A549 (cell line): ENCODE measurements around the gene TBL1Y. TPM values are rescaled to one million over a fixed set of nuclear protein-coding genes. Genes with fewer than 3 reads are reported as not detected.

Source experiments
- ATAC-seq, 2 experiments: fragments of 200-7000 bp in 1 of 2; fragments of >200 bp in 1 of 2; cut with Nextera tagmentation in 1 of 2; cut with Tn5 transposase in 1 of 2; 3 replicates each; pipeline versions ENCODE4 v1.8.0 to v1.9.1; 2018 to 2020; ENCODE audit warnings: mild to moderate bottlenecking in 1 of 2, moderate library complexity in 1 of 2
- CTCF ChIA-PET: fragments of 300-600 bp; sonication (Branson Sonifier 250); formaldehyde crosslinking; extraction: SDS; loops from one replicate; lab custom pipeline; 2021; ENCODE audit warnings: antibody characterized with exemption, inconsistent platforms; lab: Yijun Ruan, JAX
- POLR2A ChIA-PET: fragments of 350-600 bp; formaldehyde crosslinking; extraction: SDS; loops from one replicate; lab custom pipeline; 2021; ENCODE audit warnings: antibody characterized with exemption, inconsistent platforms; lab: Yijun Ruan, JAX
- DNase-seq, 2 experiments: peaks; one replicate each; pipeline versions ENCODE4 v3.0.0 to v3.0.0-alpha.2; 2011 to 2016; ENCODE audit warnings: low read depth in 1 of 2, low spot score in 1 of 2
- FAIRE-seq: peaks from 2 replicates; lab custom pipeline; 2011; peaks lifted over from hg19 to GRCh38; lab: Jason Lieb, UNC
- H3K27ac ChIP-seq, 2 experiments: fragments of >200 bp; sonication (Bioruptor Twin); formaldehyde crosslinking; 3 replicates each; pipeline ENCODE4 v1.5.1; 2016 to 2017
- H3K4me1 ChIP-seq: fragments of >200 bp; sonication (Bioruptor Twin); formaldehyde crosslinking; 3 replicates; pipeline ENCODE4 v1.6.1; 2016
- H3K4me2 ChIP-seq: fragments of >200 bp; sonication (Bioruptor Twin); formaldehyde crosslinking; 3 replicates; pipeline ENCODE4 v1.6.1; 2016
- H3K4me3 ChIP-seq: fragments of >200 bp; sonication (Bioruptor Twin); formaldehyde crosslinking; 3 replicates; pipeline ENCODE4 v1.5.1; 2016
- H3K9me3 ChIP-seq: fragments of >200 bp; sonication (Bioruptor Twin); formaldehyde crosslinking; 3 replicates; pipeline ENCODE4 v1.6.1; 2016
- BHLHE40 ChIP-seq: IDR thresholded peaks from 2 replicates; pipeline ENCODE4 v1.6.1; 2012; ENCODE audit warnings: low read depth, low read length, inconsistent platforms
- CEBPB ChIP-seq, 2 experiments: fragments of >200 bp in 1 of 2; sonication (Bioruptor Twin) in 1 of 2; formaldehyde crosslinking in 1 of 2; IDR thresholded peaks; 2 replicates each; pipeline ENCODE4 v1.6.1; 2012 to 2016
- CHD2 ChIP-seq: fragments of 150-350 bp; IDR thresholded peaks from 2 replicates; pipeline ENCODE4 v1.6.1; 2014; ENCODE audit warnings: low read length; ENCODE audit not compliant: partially characterized antibody
- ELK1 ChIP-seq: fragments of 150-350 bp; IDR thresholded peaks from 2 replicates; pipeline ENCODE4 v1.6.1; 2014; ENCODE audit warnings: low read depth, mild to moderate bottlenecking, low read length
- FOSL2 ChIP-seq, 2 experiments: fragments of 450-650 bp in 1 of 2; fragments of >200 bp in 1 of 2; sonication (Bioruptor Twin) in 1 of 2; formaldehyde crosslinking; IDR thresholded peaks; 2 replicates each; pipeline versions ENCODE4 v1.5.0 to v1.6.1; 2016 to 2020; ENCODE audit warnings: mild to moderate bottlenecking in 1 of 2, moderate library complexity in 1 of 2
- FOXS1 ChIP-seq: fragments of 250-450 bp; sonication (Bioruptor Pico); IDR thresholded peaks from 2 replicates; pipeline ENCODE4 v1.5.0; 2020; ENCODE audit warnings: mild to moderate bottlenecking, moderate library complexity
- HOXA7 ChIP-seq: fragments of 250-450 bp; sonication (Bioruptor Pico); IDR thresholded peaks from 2 replicates; pipeline ENCODE4 v1.5.0; 2020; ENCODE audit warnings: mild to moderate bottlenecking, moderate library complexity
- HOXB13 ChIP-seq: fragments of 250-450 bp; sonication (Bioruptor Pico); IDR thresholded peaks from 2 replicates; pipeline ENCODE4 v1.5.0; 2020; ENCODE audit warnings: low read depth, mild to moderate bottlenecking, moderate library complexity
- JUNB ChIP-seq: fragments of >200 bp; sonication (Bioruptor Twin); formaldehyde crosslinking; IDR thresholded peaks from 2 replicates; pipeline ENCODE4 v1.6.1; 2016
- KDM5A ChIP-seq: fragments of 200-600 bp; sonication (generic); IDR thresholded peaks from 2 replicates; pipeline ENCODE4 v1.6.1; 2016; ENCODE audit warnings: antibody characterized with exemption, mild to moderate bottlenecking
- MYC ChIP-seq: IDR thresholded peaks from 2 replicates; pipeline ENCODE4 v1.6.1; 2012; ENCODE audit warnings: mild to moderate bottlenecking, inconsistent platforms, low read length, improper control_type of control experiment, borderline replicate concordance
- NFE2L2 ChIP-seq: fragments of 150-350 bp; conservative IDR thresholded peaks from 2 replicates; pipeline ENCODE4 v1.6.1; 2014; ENCODE audit warnings: low read length
- PBX3 ChIP-seq: IDR thresholded peaks from 2 replicates; pipeline ENCODE4 v1.6.1; 2012
- RFX5 ChIP-seq: fragments of 450-650 bp; IDR thresholded peaks from 2 replicates; pipeline ENCODE4 v1.7.1; 2014; ENCODE audit warnings: antibody characterized with exemption, mild to moderate bottlenecking, moderate library complexity
- RNF2 ChIP-seq: fragments of 200-600 bp; sonication (generic); IDR thresholded peaks from 2 replicates; pipeline ENCODE4 v1.6.1; 2016; ENCODE audit warnings: low read depth, mild to moderate bottlenecking, antibody characterized with exemption, moderate library complexity, borderline replicate concordance
- SREBF2 ChIP-seq: fragments of 450-650 bp; IDR thresholded peaks from 2 replicates; pipeline ENCODE4 v1.6.1; 2014; ENCODE audit warnings: mild to moderate bottlenecking, moderate library complexity
- TP53 ChIP-seq: fragments of 250-450 bp; sonication (Bioruptor Pico); IDR thresholded peaks from 2 replicates; pipeline ENCODE4 v1.5.0; 2021; ENCODE audit warnings: mild to moderate bottlenecking, moderate library complexity
- USF2 ChIP-seq: fragments of 450-650 bp; IDR thresholded peaks from 2 replicates; pipeline ENCODE4 v1.6.1; 2014; ENCODE audit warnings: antibody characterized with exemption
- ZC3H11A ChIP-seq: fragments of 450-650 bp; IDR thresholded peaks from 2 replicates; pipeline ENCODE4 v1.6.1; 2014; ENCODE audit warnings: antibody characterized with exemption, mild to moderate bottlenecking
- ZFP36 ChIP-seq: fragments of 450-650 bp; IDR thresholded peaks from 2 replicates; pipeline ENCODE4 v1.6.1; 2014; ENCODE audit warnings: borderline replicate concordance; ENCODE audit not compliant: partially characterized antibody
- WGBS: methylation state at CpG from one replicate; pipeline ENCODE4 v1.1.6; 2017; ENCODE audit errors: missing lambda C conversion rate; 5-methylcytosine and 5-hydroxymethylcytosine counted together
- polyA minus RNA-seq: library from RNA; depleted of rRNA, polyadenylated mRNA; stranded (reverse); fragments of >200 nt; gene quantifications from 2 replicates; pipeline ENCODE4 v1.2.3, GENCODE V29; 2011; rRNA and poly(A)+ RNA removed
- polyA plus RNA-seq, 4 experiments: library from polyadenylated mRNA; depleted of rRNA in 3 of 4; stranded (reverse); fragments of >200 nt; fragmentation: RNase III in 1 of 4; extraction: RNeasy Plus Mini Kit Qiagen cat#74134 plus additional on column Dnase treatment in 1 of 4; gene quantifications; 2 replicates in 3 of 4; 3 replicates in 1 of 4; pipeline ENCODE4 v1.2.3, GENCODE V29; 2011 to 2017
- TF ChIP-seq, protein P1 (sequence below): fragments of >200 bp; sonication (Bioruptor Twin); formaldehyde crosslinking; IDR thresholded peaks from 2 replicates; pipeline ENCODE4 v1.6.1; 2016
- TF ChIP-seq, protein P2 (sequence below): fragments of >200 bp; sonication (Bioruptor Twin); formaldehyde crosslinking; IDR thresholded peaks from 3 replicates; pipeline ENCODE4 v1.6.1; 2016
- TF ChIP-seq, protein P3 (sequence below): IDR thresholded peaks from 2 replicates; pipeline ENCODE4 v1.6.1; 2012

The TBL1Y gene
- not detected in 2 replicates for polyA plus RNA-seq (2011; rRNA removed)
- polyA plus RNA-seq (2012; cell fraction: cytosol; rRNA removed): not detected in 2 replicates
- not detected in 2 replicates for polyA plus RNA-seq (2012; cell fraction: nucleus; rRNA removed)
- polyA plus RNA-seq (2017; fragmentation: RNase III; extraction: RNeasy Plus Mini Kit Qiagen cat#74134 plus additional on column Dnase treatment): not detected in 3 replicates
- polyA minus RNA-seq: not detected in 2 replicates

GRCh38 chrY:6910372-6911252 lies at the start of gene TBL1Y:
Gene TBL1Y (plus strand): TSS chrY:6910697. CDS start chrY:7025085, 114,388 bp downstream.
- Histone ChIP-seq H3K4me3 (peak within 1 kb of the TSS; percentile 29; the same call in 2 of the 3 replicates), H3K9me3 (no peaks in the 10 kb centered on the region), H3K4me1 (no peaks in the 10 kb centered on the region), H3K4me2 (peak within 1 kb of the TSS; percentile 56), H3K27ac (no peak within 1 kb of the TSS)
- FAIRE-seq (no peak), DNase-seq (no peak), ATAC-seq (peak; percentile 50 to 77; a peak in 5 of 6 replicates)
- CTCF ChIA-PET: no interaction called here
- WGBS: 0% methylated on average over 2 of the region's 91 CpGs
- TF ChIP-seq USF2 (no peak), HOXB13 (CRISPR knock-in tag) (no peak), ELK1 (no peak), HOXA7 (CRISPR knock-in tag) (no peak), FOXS1 (CRISPR knock-in tag) (no peak), BHLHE40 (no peak), CEBPB (IDR thresholded peaks at IDR 0.05) (no peak), ZFP36 (no peak), FOSL2 (IDR thresholded peaks at IDR 0.05) (no peak), FOSL2 (CRISPR knock-in tag; IDR thresholded peaks at IDR 0.05) (no peak), TP53 (CRISPR knock-in tag) (no peak), NFE2L2 (no peak)
- TF ChIP-seq, protein P1, sequence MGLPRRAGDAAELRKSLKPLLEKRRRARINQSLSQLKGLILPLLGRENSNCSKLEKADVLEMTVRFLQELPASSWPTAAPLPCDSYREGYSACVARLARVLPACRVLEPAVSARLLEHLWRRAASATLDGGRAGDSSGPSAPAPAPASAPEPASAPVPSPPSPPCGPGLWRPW: no peak
- POLR2A ChIA-PET: no interaction called here

DNA sequence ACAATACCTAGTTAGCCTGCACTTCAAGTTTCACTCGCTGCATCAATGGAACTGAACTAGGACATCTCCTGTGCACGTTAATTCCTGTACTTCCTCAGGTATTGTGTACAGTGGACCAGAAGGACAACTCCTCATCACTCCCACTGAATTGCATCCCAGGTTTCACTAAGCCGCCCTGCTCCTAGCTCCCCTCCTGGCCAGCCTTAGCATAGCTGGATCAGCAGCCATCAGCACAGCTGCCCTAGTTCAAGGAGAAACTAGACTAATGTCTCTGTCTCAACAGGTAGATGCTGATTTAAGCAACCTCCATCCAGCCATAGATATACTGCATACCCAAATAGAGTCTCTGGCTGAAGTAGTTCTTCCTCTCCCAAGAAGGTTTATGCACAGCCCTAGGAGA lies 16.0 kb upstream of the TBL1Y start:
- TF ChIP-seq MYC (no peak), ZC3H11A (no peak), FOSL2 (IDR thresholded peaks at IDR 0.05) (no peak), FOSL2 (CRISPR knock-in tag; IDR thresholded peaks at IDR 0.05) (no peak), JUNB (no peak), RNF2 (no peak), CHD2 (no peak), SREBF2 (no peak), ZFP36 (no peak), KDM5A (no peak), RFX5 (no peak), PBX3 (no peak)
- TF ChIP-seq, protein P2, sequence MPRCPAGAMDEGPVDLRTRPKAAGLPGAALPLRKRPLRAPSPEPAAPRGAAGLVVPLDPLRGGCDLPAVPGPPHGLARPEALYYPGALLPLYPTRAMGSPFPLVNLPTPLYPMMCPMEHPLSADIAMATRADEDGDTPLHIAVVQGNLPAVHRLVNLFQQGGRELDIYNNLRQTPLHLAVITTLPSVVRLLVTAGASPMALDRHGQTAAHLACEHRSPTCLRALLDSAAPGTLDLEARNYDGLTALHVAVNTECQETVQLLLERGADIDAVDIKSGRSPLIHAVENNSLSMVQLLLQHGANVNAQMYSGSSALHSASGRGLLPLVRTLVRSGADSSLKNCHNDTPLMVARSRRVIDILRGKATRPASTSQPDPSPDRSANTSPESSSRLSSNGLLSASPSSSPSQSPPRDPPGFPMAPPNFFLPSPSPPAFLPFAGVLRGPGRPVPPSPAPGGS: no peak
- TF ChIP-seq, protein P3, sequence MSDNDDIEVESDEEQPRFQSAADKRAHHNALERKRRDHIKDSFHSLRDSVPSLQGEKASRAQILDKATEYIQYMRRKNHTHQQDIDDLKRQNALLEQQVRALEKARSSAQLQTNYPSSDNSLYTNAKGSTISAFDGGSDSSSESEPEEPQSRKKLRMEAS: no peak
- TF ChIP-seq, all 56 proteins: peak for 0
- ChIA-PET POLR2A (no interaction called here), CTCF (no interaction called here)
- Histone ChIP-seq H3K9me3 (no peaks in the 10 kb centered on the region), H3K4me3 (no peak overlapping the region), H3K4me2 (no peak overlapping the region), H3K4me1 (no peaks in the 10 kb centered on the region), H3K27ac (no peak overlapping the region)
- ATAC-seq (no peak), FAIRE-seq (no peak), DNase-seq (no peak)
- WGBS: 0% methylated on average over 3 of the region's 3 CpGs
